ENCODE results near the gene CFAP100. TPM values are rescaled to one million over a fixed set of nuclear protein-coding genes. Genes with fewer than 3 reads are reported as not detected.

CFAP100 gene
- total RNA-seq, 4 donors from 2014 or later: not detected

DNA sequence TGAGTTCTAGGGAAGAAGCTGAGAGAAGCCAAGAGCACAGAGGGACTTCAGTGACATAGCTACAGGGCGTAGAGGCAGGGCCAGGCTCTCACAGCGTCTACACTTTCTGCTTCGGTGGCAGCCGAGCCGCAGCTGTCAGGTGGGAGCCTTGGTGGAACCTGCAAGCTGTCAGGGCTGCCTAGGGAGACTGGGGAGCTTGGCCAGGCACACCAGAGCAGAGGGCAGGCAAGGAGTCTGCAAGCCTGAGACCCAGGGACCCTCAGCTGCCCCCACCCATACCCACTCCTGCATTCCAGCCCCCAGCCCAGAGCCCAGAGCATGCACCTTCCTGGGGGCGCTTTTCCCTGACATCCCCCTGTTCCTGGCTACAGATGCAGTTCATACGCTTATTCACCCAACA, 24.1 kb upstream of the CFAP100 start:
- Histone ChIP-seq H3K9me3 (no peaks in the 10 kb centered on the region), H3K36me3 (no peaks in the 10 kb centered on the region), H3K4me3 (no peak overlapping the region), H3K4me1 (peaks cover 9 to 14% (median 9%) of the 10 kb centered on the region in 4 donors), H3K27me3 (no peaks in the 10 kb centered on the region), H3K27ac (replicated peaks in 1 of 4) (no peak overlapping the region)
- 83% methylated on average over 1 of the region's 7 CpGs for WGBS
- intact Hi-C loops (cut with DNase I): no loop called here
- TF ChIP-seq EP300 (IDR thresholded peaks at IDR 0.05) (no peak), POLR2AphosphoS5 (IDR thresholded peaks at IDR 0.05) (no peak), POLR2A (IDR thresholded peaks at IDR 0.05; ENCODE audit: low read depth) (no peak)
- TF ChIP-seq, protein P1, sequence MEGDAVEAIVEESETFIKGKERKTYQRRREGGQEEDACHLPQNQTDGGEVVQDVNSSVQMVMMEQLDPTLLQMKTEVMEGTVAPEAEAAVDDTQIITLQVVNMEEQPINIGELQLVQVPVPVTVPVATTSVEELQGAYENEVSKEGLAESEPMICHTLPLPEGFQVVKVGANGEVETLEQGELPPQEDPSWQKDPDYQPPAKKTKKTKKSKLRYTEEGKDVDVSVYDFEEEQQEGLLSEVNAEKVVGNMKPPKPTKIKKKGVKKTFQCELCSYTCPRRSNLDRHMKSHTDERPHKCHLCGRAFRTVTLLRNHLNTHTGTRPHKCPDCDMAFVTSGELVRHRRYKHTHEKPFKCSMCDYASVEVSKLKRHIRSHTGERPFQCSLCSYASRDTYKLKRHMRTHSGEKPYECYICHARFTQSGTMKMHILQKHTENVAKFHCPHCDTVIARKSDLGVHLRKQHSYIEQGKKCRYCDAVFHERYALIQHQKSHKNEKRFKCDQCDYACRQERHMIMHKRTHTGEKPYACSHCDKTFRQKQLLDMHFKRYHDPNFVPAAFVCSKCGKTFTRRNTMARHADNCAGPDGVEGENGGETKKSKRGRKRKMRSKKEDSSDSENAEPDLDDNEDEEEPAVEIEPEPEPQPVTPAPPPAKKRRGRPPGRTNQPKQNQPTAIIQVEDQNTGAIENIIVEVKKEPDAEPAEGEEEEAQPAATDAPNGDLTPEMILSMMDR (IDR thresholded peaks at IDR 0.05): no peak
- no peak for DNase-seq (ENCODE audit: extremely low spot score)

DNA sequence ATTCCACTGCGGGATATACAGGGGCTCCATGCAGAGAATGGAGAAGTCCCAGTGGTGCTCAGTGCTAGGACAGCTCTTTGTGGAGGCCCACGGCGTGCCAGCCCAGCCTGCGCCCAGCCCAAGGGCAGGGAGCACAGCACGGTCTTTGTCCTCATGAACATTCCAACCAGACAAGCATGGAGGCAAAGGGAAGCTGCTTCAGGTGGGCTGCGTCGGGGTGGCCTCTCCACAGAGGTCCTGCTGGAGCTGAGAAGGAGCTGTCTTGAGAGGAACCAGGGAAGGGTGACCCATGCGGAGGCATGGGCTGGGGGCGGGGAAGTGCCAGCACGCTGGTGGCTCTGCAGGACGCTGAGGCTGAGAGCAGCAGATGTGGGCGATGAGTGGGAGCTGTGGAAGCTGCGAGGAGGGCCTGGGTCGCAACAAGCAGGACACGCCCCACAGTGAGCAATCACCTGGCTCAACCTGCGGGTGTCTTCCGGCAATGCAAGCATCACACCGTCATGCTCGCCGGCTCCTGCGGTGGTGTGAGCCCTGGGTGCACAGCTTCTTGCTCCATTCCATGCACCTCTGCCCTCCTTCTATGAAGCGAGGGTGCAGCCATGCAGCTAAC, 23.5 kb upstream of the CFAP100 start:
- 93% methylated on average over 20 of the region's 22 CpGs for WGBS
- no peaks in the 10 kb centered on the region for H3K27me3 ChIP-seq
- TF ChIP-seq POLR2AphosphoS5 (IDR thresholded peaks at IDR 0.05) (no peak), POLR2A (IDR thresholded peaks at IDR 0.05; ENCODE audit: low read depth) (no peak), EP300 (IDR thresholded peaks at IDR 0.05) (no peak)
- TF ChIP-seq, protein P1 (IDR thresholded peaks at IDR 0.05): no peak
- H3K36me3 ChIP-seq: no peaks in the 10 kb centered on the region
- intact Hi-C loops (cut with DNase I): no loop called here
- H3K4me3 ChIP-seq: no peak overlapping the region
- no peak overlapping the region for H3K27ac ChIP-seq (replicated peaks in 1 of 4)
- H3K4me1 ChIP-seq: peaks cover 9 to 20% (median 11%) of the 10 kb centered on the region in 4 donors
- H3K9me3 ChIP-seq: no peaks in the 10 kb centered on the region
- no peak for DNase-seq (ENCODE audit: extremely low spot score)

- intact Hi-C loops (cut with DNase I): no loop called here
- DNase-seq (ENCODE audit: extremely low spot score): no peak
- Histone ChIP-seq H3K27ac (replicated peaks in 1 of 4) (no peak overlapping the region), H3K4me1 (peaks cover 9 to 25% (median 12%) of the 10 kb centered on the region in 4 donors), H3K9me3 (no peaks in the 10 kb centered on the region), H3K27me3 (no peaks in the 10 kb centered on the region), H3K36me3 (no peaks in the 10 kb centered on the region), H3K4me3 (no peak overlapping the region)
- 84% methylated on average over 11 of the region's 12 CpGs for WGBS
- no peak for TF ChIP-seq POLR2AphosphoS5 (IDR thresholded peaks at IDR 0.05)
- TF ChIP-seq EP300 (IDR thresholded peaks at IDR 0.05): no peak
- TF ChIP-seq, protein P1 (IDR thresholded peaks at IDR 0.05): no peak
- TF ChIP-seq POLR2A (IDR thresholded peaks at IDR 0.05; ENCODE audit: low read depth): no peak
Measured at GRCh38 chr3:126372413-126373145, 22.1 kb upstream of the CFAP100 start.

DNA sequence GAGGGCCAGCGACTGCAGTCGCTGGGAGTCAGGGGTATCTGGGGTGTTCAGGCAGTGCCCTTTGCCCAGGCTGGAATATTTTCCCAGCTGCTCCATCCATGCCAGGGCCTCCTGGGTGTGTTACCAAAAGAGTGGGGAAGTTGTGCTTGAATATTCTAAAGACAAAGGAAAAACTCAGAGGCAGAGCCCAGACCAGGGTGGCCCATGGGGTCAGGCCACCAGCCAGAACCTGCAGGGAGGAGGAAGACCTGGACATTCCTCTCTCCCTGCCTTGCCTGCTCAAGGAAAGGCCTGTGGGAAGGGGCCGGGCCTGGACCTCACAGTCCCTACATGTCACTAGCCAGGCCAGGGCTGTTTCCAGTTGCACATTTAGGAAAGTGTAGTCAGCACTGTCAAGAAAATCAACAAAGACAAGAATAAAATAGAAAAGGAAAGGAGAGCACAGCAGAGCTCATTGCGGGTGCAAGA, 21.5 kb upstream of the CFAP100 start:
- intact Hi-C loops (cut with DNase I): no loop called here

More for the DNA sequence above, 21.5 kb upstream of the CFAP100 start:
- 86% methylated on average over 4 of the region's 4 CpGs for WGBS
- Histone ChIP-seq H3K4me1 (peaks cover 9 to 25% (median 12%) of the 10 kb centered on the region in 4 donors), H3K9me3 (no peaks in the 10 kb centered on the region), H3K36me3 (no peaks in the 10 kb centered on the region), H3K4me3 (no peak overlapping the region), H3K27me3 (no peaks in the 10 kb centered on the region), H3K27ac (replicated peaks in 1 of 4) (no peak overlapping the region)
- TF ChIP-seq, protein P1 (IDR thresholded peaks at IDR 0.05): no peak
- no peak for TF ChIP-seq EP300 (IDR thresholded peaks at IDR 0.05)
- TF ChIP-seq POLR2AphosphoS5 (IDR thresholded peaks at IDR 0.05): no peak
- TF ChIP-seq POLR2A (IDR thresholded peaks at IDR 0.05; ENCODE audit: low read depth): no peak
- DNase-seq (ENCODE audit: extremely low spot score): no peak
